Measurements from ENCODE around the gene STAM2.

DNA sequence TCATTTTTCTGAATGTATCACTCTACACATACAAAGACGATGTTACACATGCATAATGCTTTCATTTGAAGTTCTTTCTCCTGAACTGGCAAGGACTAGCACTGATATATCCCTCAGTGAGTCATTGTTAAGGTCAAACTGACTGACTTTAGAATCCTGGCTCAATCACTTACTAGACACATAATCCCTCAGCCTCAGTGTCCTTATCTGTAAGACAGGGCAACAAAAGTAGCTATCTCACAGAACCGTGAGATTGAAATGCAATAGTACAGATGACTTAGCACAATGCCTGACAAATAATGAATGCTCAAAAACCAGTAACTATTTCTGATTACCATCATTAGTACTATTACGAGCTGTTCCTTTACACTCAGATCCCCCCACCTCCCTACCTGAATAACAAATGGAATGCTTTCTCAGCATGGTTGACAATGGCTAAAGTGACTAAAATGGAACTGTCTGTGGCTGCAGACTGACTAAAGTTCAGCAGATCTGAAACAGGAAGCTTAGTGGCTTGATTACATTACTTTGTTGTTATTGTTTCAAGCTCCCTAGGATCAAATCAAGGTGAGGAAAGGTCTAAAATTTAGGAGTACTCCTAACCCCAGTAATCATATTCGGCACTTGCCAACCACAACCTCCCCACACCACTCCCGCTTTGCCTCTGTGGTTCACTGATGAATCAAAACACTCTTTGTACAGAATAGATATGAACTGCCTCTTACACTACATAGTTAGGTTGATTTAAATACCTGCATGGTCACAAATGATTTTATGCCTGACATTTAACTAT lies 40.9 kb downstream of the STAM2 start:
- TF ChIP-seq CTCF (IDR thresholded peaks at IDR 0.05; ENCODE audit: insufficient read depth, low read depth, low read length), result no peak
- TF ChIP-seq EZH2 (IDR thresholded peaks at IDR 0.05; ENCODE audit: insufficient read depth, low read length), result no peak

Measured in astrocyte (in vitro differentiated cells and primary cell).